ENCODE data around the gene CHGA.

Gene CHGA, protein sequence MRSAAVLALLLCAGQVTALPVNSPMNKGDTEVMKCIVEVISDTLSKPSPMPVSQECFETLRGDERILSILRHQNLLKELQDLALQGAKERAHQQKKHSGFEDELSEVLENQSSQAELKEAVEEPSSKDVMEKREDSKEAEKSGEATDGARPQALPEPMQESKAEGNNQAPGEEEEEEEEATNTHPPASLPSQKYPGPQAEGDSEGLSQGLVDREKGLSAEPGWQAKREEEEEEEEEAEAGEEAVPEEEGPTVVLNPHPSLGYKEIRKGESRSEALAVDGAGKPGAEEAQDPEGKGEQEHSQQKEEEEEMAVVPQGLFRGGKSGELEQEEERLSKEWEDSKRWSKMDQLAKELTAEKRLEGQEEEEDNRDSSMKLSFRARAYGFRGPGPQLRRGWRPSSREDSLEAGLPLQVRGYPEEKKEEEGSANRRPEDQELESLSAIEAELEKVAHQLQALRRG

GRCh38 chr14:92922883-92923743 lies at the start of gene CHGA:
Gene CHGA (plus strand): TSS chr14:92923150. CDS start chr14:92923360, 210 bp downstream.
- DNase-seq = peak; percentile 45

GRCh38 chr14:92874962-92875661 lies 47.8 kb upstream of the CHGA start:
- DNase-seq = no peak

GRCh38 chr14:92877757-92878431 lies 45.1 kb upstream of the CHGA start:
- DNase-seq = no peak

GRCh38 chr14:92880351-92880750 lies 42.6 kb upstream of the CHGA start:
- DNase-seq = no peak

DNA sequence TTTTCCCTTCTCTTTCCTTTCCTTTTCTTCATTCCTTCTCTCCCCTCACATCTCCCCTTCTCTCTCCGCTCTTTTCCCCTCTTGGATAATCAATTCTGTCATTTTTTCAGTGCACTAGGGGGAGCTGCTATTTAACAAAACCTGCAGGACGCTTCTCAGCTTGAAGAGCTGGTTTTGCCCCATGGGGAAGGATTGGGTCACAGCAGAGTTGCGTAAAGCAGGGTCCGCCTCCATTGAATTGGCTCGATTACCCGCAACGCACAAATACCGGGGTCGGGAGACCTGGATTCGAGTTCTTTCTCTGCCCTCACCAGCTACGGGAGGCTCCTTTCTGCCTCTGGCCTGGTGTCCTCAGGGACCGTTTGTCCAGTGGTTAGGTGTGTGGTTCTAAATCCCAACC lies 42.1 kb upstream of the CHGA start:
- DNase-seq = no peak

DNA sequence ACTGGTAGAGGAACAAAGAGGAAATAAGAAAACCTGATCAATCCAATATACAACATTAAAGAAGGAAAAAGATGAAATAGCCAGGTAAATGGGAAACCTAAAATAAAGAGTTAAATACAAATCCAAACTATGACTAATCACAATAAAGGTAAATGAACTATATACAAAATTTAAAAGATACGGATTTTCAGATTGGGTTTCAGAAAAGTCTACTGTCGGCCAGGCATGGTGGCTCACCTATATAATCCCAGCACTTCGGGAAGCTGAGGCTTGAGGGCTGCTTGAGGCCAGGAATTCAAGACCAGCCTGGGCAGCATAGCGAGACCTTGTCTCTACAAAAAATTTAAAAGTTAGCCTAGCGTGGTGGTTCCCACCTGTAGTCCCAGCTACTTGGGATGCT lies 39.9 kb upstream of the CHGA start:
- no peak for DNase-seq

- no peak for DNase-seq
These were observed 38.5 kb upstream of the CHGA start for GRCh38 chr14:92884410-92884809.

DNA sequence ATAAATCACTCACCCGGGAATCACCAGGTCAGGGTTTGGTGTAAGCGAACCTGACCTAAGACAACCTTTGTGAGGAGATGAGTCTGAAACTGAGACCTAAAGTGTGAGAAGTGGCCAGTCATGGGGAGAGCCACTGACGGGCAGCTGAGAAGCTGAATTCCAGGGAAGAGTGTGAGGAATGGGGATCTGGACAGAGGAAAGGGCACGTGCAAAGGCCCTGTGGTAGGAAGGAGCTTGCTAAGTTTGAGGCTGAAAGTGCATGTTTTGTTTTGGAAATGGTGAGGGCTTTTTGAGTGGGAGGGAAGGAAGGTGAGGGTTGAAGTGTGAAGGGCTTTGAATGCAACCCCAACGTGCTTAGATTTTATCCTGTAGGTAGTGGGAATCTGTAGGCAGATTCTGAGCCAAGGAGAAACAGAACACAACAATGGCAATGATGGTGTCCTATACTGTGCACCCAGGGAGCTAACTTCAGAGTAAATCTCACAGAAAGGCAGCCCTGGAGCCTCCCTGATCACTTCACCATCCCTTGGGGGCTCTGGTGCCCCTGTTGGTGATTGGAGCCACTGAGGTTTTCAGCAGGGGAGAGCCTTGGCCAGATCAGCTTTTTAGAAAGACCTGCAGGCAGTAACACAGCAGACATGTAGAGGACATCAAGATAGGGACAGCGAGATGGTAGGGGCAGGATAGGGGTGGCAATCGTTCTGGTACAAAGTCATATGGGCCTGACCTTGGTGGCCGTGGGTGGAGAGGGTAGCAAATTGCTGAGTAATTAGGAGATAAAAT lies 37.5 kb upstream of the CHGA start:
- DNase-seq = no peak

- no peak for DNase-seq
These were observed 36.6 kb upstream of the CHGA start for GRCh38 chr14:92886337-92886736.

GRCh38 chr14:92887157-92887556 lies 35.8 kb upstream of the CHGA start:
- DNase-seq = no peak

- DNase-seq = no peak
These were observed 34.1 kb upstream of the CHGA start for GRCh38 chr14:92888896-92889295.

DNA sequence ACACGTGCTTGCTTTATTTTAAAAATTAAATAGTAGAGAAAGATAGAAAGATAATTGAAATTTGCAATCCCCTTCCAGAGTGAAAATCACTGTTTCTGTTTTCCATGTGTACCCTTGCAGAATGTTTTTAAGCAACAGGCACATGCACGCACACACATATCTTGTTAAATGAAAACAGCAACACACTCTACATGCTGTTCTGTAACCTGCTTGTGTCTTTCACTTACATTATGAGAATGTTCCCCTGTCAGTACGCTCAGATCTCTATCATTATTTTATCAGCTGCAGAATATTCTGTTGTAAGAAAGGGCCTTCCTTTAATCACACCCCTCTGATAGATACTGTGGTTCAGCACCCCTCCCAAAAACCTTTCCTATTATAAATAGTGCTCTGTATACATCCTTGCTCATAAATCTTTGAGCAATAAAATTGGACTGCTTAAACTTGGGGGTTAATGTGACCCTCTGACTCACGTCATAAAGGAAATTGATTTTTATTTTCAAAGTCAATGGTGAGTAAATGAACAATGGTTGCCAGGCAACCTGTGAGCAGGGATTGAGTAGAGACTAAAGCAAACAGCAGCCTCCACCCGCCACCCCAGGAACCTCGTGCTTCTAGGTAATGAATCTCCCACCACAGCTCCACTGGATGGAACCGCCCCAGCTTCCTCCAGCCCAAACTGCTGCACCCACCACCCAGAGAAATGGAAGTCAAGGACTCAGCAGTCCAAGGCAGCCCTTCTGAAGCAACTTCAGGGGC lies 31.9 kb upstream of the CHGA start:
- DNase-seq = peak; percentile 14

- DNase-seq = no peak
These were observed 30.4 kb upstream of the CHGA start for GRCh38 chr14:92892589-92892988.

DNA sequence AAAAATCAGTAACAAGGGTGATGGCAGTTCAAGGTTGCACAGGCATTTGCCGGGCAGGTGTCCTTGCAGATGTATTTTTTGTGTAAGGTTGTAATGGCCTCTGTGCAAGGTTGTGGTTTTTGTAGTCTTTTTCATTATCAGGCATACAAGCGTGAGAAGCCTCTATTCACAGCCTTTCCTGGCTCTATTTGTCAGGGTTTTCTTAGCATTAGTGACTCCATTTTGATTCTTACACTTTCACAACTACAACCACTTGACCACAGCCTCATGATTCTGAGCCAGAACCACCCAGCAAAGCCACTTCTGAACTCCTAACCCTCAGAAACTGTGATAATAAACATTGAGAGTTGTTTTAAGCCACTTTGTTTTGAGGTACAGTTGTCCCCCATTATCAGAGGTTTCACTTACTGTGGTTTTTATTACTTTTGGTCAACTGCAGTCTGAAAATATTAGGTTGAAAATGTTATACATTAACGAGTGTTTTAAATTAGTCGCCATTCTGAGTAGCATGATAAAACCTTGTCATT lies 27.5 kb upstream of the CHGA start:
- no peak for DNase-seq

DNA sequence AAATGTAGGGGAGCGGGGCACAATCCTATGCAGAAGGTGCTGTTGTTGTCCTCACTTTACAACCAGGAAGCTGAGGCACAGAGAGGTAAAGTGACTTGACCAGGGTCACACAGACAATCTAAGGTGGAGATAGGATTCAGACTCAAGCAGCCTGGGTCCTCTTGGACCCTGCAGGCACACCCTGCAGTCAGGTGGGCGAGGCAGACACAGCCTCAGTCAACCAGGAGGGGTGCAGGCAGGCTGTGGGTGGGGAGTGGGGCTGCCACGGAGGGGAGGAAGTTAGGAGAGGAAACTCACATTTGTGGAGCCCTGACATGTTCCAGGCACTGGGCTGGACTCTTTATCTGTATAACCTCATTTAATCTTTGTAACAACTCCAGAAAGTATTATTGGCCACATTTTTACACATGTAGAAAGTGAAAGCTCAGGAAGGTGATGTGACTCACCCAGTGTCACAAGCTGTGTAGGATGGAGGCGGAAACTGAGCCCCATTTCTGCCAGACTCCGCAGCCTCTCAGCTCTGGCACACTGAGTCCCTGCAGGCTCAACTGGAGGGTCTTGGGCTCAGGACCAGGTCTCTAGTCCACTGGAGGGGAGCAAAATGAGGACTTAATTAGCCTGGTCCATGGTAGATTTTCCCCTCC lies 24.9 kb upstream of the CHGA start:
- DNase-seq = peak; percentile 17

DNA sequence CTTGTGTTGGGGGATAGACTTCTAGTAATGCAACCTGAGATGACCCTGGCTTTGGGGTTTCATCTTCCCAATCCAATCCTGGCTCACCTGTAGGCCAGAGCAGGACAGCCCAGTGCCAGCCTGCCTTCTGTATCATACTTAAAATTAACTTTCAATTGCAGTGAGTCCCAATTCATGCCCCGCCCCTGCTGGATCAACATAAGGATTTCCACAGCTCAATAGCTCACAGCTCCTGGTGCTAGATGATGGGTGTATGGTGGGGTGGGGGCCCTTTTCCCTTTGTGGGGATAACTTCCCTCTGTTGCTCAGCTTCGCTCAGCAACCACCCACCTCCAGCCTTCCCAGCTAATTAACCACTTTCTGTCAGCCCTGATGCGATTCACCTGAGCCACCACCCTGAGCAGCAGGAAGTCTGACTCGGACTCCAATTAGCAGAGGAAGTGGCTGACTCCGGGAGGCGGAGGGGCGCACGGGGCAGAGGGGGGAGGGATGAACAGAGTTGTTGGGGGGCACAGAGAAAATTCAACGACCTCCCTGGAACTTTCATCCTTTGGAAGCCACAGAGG lies 24.3 kb upstream of the CHGA start:
- DNase-seq = peak; percentile 11

GRCh38 chr14:92900660-92901059 lies 22.3 kb upstream of the CHGA start:
- DNase-seq = no peak

GRCh38 chr14:92902191-92902590 lies 20.8 kb upstream of the CHGA start:
- DNase-seq = no peak

DNA sequence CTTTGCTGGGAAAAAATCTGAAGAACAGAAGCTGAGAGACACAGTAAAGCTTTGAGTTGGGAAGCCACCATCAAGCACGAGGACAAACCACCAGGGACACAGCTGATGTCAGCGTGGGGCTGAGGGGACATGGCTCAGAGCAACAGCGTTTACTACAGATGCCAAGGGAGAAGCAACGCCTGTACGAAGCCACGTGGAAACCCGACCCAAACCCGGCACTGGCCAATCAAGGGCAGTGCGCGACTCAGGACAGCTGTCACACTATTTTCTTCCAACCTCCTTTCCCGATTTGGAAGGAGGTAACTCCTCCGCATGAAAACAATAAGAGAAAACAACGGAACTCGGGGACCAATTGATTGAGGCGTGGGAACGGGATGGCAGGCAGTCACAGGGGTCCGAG lies 20.2 kb upstream of the CHGA start:
- DNase-seq = no peak

GRCh38 chr14:92903359-92903758 lies 19.6 kb upstream of the CHGA start:
- peak; percentile 42 for DNase-seq

All from CD4-positive, alpha-beta T cell treated with Interleukin-6 for 4 hours (primary cell).